ENCODE data around the gene CADPS. TPM values are rescaled to one million over a fixed set of nuclear protein-coding genes. Genes with fewer than 3 reads are reported as not detected.

CADPS gene
- total RNA-seq, 2 donors from 2014 or later: 11.7 to 20.8 TPM

DNA sequence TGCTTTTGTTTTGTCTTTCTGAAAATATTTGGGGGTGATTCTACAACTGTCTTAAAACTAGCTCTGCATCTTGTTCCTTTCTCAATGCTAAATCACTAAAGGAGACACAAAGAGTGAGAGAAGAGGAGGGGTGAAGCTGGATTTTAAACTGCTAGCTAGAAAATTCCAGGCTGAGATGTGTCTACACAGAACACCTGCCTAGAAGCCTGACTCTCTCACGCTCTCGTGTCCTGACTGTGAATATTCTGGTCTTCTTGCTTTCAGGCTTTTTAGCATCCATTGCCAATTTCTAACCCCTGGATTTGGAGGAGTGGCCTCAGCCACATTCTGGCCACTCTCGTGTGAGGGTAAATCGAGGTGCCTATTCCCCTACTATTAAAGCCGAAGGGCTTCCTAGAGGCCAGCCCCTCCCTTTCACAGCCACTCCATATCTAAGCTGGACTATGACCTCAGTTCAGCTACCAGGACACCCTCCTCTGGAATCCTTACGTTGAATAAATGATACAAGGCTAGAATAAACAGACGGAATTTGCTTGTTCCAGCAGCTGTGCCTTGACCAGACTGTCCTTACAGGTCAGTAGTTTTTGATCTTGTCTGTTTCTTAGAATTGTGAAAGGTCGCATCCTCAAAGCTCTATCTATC lies 353.6 kb downstream of the CADPS start:
- 92 to 100% methylated on average over 6 to 8 of the region's 8 CpGs for WGBS, 2 experiments (ENCODE audit: insufficient coverage in 1 of 2, insufficient read length in 1 of 2)
- Histone ChIP-seq H3K9me3 (ENCODE audit: control insufficient read depth, low read length) (no peaks in the 10 kb centered on the region), H3K27ac (ENCODE audit: low read depth, low read length) (no peak overlapping the region), H3K36me3 (ENCODE audit: control insufficient read depth, insufficient read depth, low read length) (no peaks in the 10 kb centered on the region), H3K4me1 (ENCODE audit: control insufficient read depth, insufficient read depth, low read length) (no peaks in the 10 kb centered on the region), H3K9ac (ENCODE audit: extremely low read depth, low read length, poor library complexity, severe bottlenecking) (no peak overlapping the region), H3K4me3 (ENCODE audit: low read length) (no peak overlapping the region), H3K27me3 (ENCODE audit: control insufficient read depth, insufficient read depth, low read length, poor library complexity, severe bottlenecking) (no peaks in the 10 kb centered on the region)
- no peaks in the 10 kb centered on the region for H3K4me1 Mint-ChIP-seq
- no peaks in the 10 kb centered on the region for H3K9me3 Mint-ChIP-seq
- no peaks in the 10 kb centered on the region for H3K36me3 Mint-ChIP-seq (ENCODE audit: low read depth)
- H3K4me3 Mint-ChIP-seq: no peak overlapping the region
- DNase-seq: no peak
- TF ChIP-seq, protein P1, sequence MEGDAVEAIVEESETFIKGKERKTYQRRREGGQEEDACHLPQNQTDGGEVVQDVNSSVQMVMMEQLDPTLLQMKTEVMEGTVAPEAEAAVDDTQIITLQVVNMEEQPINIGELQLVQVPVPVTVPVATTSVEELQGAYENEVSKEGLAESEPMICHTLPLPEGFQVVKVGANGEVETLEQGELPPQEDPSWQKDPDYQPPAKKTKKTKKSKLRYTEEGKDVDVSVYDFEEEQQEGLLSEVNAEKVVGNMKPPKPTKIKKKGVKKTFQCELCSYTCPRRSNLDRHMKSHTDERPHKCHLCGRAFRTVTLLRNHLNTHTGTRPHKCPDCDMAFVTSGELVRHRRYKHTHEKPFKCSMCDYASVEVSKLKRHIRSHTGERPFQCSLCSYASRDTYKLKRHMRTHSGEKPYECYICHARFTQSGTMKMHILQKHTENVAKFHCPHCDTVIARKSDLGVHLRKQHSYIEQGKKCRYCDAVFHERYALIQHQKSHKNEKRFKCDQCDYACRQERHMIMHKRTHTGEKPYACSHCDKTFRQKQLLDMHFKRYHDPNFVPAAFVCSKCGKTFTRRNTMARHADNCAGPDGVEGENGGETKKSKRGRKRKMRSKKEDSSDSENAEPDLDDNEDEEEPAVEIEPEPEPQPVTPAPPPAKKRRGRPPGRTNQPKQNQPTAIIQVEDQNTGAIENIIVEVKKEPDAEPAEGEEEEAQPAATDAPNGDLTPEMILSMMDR (conservative IDR thresholded peaks at IDR 0.05): no peak
- H3K27ac Mint-ChIP-seq: no peak overlapping the region
- H3K27me3 Mint-ChIP-seq (ENCODE audit: insufficient read depth): no peaks in the 10 kb centered on the region

DNA sequence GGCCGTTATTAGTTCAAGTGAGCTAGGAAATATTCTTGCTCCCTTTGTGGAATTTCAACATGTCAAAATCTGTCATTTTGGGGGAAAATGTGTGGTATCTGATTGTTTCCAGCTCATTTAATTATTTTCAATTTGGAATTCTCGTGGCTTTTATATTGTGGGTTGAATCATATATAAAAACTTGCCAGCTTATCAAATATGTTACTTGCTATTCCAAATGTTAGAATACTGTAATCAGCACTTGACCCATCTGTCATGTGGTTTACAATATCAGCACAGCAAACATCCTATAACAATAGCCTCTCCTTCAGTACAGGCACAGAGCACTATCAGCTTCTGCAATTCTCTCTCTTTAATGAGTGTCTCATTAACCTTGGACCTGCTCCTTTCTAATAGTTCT lies 371.7 kb downstream of the CADPS start:
- Mint-ChIP-seq H3K4me1 (peaks cover 28% of the 10 kb centered on the region), H3K4me3 (no peak overlapping the region), H3K9me3 (no peaks in the 10 kb centered on the region), H3K36me3 (ENCODE audit: low read depth) (no peaks in the 10 kb centered on the region), H3K27me3 (ENCODE audit: insufficient read depth) (no peaks in the 10 kb centered on the region), H3K27ac (no peak overlapping the region)
- no peak for DNase-seq
- 95 to 100% methylated on average over 1 to 2 of the region's 2 CpGs for WGBS, 2 experiments (ENCODE audit: insufficient coverage in 1 of 2, insufficient read length in 1 of 2)
- no peak overlapping the region for H3K27ac ChIP-seq (ENCODE audit: low read depth, low read length)
- H3K4me1 ChIP-seq (ENCODE audit: control insufficient read depth, insufficient read depth, low read length): peaks cover 6% of the 10 kb centered on the region
- H3K4me3 ChIP-seq (ENCODE audit: low read length): no peak overlapping the region
- TF ChIP-seq, protein P1 (conservative IDR thresholded peaks at IDR 0.05): no peak
- H3K9ac ChIP-seq (ENCODE audit: extremely low read depth, low read length, poor library complexity, severe bottlenecking): no peak overlapping the region
- H3K9me3 ChIP-seq (ENCODE audit: control insufficient read depth, low read length): no peaks in the 10 kb centered on the region
- H3K36me3 ChIP-seq (ENCODE audit: control insufficient read depth, insufficient read depth, low read length): no peaks in the 10 kb centered on the region
- H3K27me3 ChIP-seq (ENCODE audit: control insufficient read depth, insufficient read depth, low read length, poor library complexity, severe bottlenecking): no peaks in the 10 kb centered on the region

DNA sequence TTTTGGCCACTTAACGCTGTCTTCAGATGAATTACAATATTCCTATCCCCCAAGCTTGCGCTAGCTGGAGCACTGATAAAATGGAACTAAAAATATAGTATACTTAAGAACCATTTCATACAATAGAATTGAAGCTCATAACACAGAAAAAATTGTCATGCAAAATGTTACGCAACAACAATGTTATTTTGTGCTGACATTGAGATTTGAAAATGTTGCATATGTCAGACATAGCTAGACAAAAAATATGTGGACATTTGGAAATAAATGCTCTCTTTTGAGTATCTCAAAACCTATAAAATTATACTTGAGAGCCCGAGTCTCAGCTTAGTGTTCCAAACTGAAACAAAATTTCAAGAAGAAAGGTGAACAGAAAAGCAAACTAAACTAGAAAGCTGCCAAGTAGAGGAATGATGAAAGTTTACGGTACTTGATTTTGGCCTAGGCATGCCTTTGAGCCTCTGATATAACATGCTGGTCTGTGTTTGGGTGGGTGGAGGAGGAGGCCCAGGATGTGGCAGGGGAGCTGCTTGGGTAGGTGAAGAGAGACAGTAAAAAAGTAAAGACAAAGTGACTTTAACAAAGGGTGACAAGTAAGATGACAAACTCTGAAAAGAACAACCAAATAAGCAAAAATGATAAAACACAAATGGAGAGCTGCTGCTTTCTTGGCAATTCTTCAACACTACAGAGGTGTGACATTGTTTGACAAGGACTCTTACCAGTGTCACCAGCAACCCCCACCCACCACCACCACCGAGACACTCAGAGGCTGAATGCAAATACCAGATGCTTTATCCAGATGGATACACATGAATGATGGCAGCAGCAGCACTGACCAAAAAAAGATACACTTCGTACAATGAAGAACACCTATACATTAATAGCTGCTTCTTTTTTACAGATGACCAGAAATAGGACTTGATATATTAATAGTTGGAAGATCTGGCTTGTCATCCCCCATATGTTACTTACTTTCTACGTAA lies 372.6 kb downstream of the CADPS start:
- Mint-ChIP-seq H3K36me3 (ENCODE audit: low read depth) (no peaks in the 10 kb centered on the region), H3K27me3 (ENCODE audit: insufficient read depth) (no peaks in the 10 kb centered on the region), H3K4me1 (peaks cover 28% of the 10 kb centered on the region), H3K4me3 (no peak overlapping the region), H3K9me3 (no peaks in the 10 kb centered on the region), H3K27ac (no peak overlapping the region)
- DNase-seq: peak; percentile 53
- Histone ChIP-seq H3K9ac (ENCODE audit: extremely low read depth, low read length, poor library complexity, severe bottlenecking) (no peak overlapping the region), H3K36me3 (ENCODE audit: control insufficient read depth, insufficient read depth, low read length) (no peaks in the 10 kb centered on the region), H3K4me1 (ENCODE audit: control insufficient read depth, insufficient read depth, low read length) (peaks cover 6% of the 10 kb centered on the region), H3K27me3 (ENCODE audit: control insufficient read depth, insufficient read depth, low read length, poor library complexity, severe bottlenecking) (no peaks in the 10 kb centered on the region), H3K27ac (ENCODE audit: low read depth, low read length) (no peak overlapping the region), H3K9me3 (ENCODE audit: control insufficient read depth, low read length) (no peaks in the 10 kb centered on the region), H3K4me3 (ENCODE audit: low read length) (no peak overlapping the region)
- 76 to 80% methylated on average over 2 to 6 of the region's 8 CpGs for WGBS, 2 experiments (ENCODE audit: insufficient coverage in 1 of 2, insufficient read length in 1 of 2)
- TF ChIP-seq, protein P1 (conservative IDR thresholded peaks at IDR 0.05): no peak

All from endodermal cell (in vitro differentiated cells).